HepG2 (cell line): ENCODE results near the gene SAMD8. TPM values are rescaled to one million over a fixed set of nuclear protein-coding genes. Genes with fewer than 3 reads are reported as not detected.

ENCODE experiments used
- CBX5 ChIP-seq: sonication (generic); formaldehyde crosslinking; IDR thresholded peaks from 2 replicates; pipeline ENCODE4 v1.4.0; 2020; ENCODE audit warnings: missing genetic modification reagents, borderline replicate concordance
- DR1 ChIP-seq: sonication (generic); formaldehyde crosslinking; IDR thresholded peaks from 2 replicates; pipeline ENCODE4 v1.8.0; 2021; ENCODE audit warnings: mild to moderate bottlenecking, missing genetic modification reagents, inconsistent platforms
- HINFP ChIP-seq: sonication (generic); formaldehyde crosslinking; IDR thresholded peaks from 2 replicates; pipeline ENCODE4 v1.4.0; 2020; ENCODE audit warnings: low read depth, mild to moderate bottlenecking, missing genetic modification reagents
- KLF15 ChIP-seq: sonication (generic); formaldehyde crosslinking; IDR thresholded peaks from 2 replicates; pipeline ENCODE4 v1.8.1; 2023; ENCODE audit warnings: borderline replicate concordance, mild to moderate bottlenecking, inconsistent platforms, missing genetic modification reagents, mixed read lengths
- LRRFIP1 ChIP-seq: sonication (generic); formaldehyde crosslinking; conservative IDR thresholded peaks from 2 replicates; pipeline ENCODE4 v1.4.0; 2020; ENCODE audit warnings: missing genetic modification reagents
- RFX3 ChIP-seq: IDR thresholded peaks from 2 replicates; pipeline ENCODE4 v1.6.1; 2016; ENCODE audit warnings: missing biosample characterization, missing genetic modification reagents
- SMARCE1 ChIP-seq: fragments of 450-650 bp; IDR thresholded peaks from 2 replicates; pipeline ENCODE4 v1.6.1; 2017; ENCODE audit warnings: borderline replicate concordance
- TBX2 ChIP-seq: sonication (generic); formaldehyde crosslinking; IDR thresholded peaks from 2 replicates; pipeline ENCODE4 v1.5.0; 2020; ENCODE audit warnings: missing genetic modification reagents, mild to moderate bottlenecking, borderline replicate concordance
- TOE1 ChIP-seq: sonication (generic); formaldehyde crosslinking; IDR thresholded peaks from 2 replicates; pipeline ENCODE4 v1.4.0; 2020; ENCODE audit warnings: mild to moderate bottlenecking, missing genetic modification reagents
- TRAFD1 ChIP-seq: sonication (generic); formaldehyde crosslinking; IDR thresholded peaks from 2 replicates; pipeline ENCODE4 v1.5.1; 2020; ENCODE audit warnings: missing genetic modification reagents, mild to moderate bottlenecking, borderline replicate concordance
- TRIM22 ChIP-seq: fragments of 450-650 bp; IDR thresholded peaks from 2 replicates; pipeline ENCODE4 v1.6.1; 2017
- ZBTB1 ChIP-seq: sonication (generic); formaldehyde crosslinking; IDR thresholded peaks from 2 replicates; pipeline ENCODE4 v1.4.0; 2020; ENCODE audit warnings: missing genetic modification reagents, borderline replicate concordance
- ZBTB7B ChIP-seq: sonication (generic); formaldehyde crosslinking; IDR thresholded peaks from 2 replicates; pipeline ENCODE4 v1.4.0; 2020; ENCODE audit warnings: missing genetic modification reagents
- ZBTB8A ChIP-seq: sonication (generic); formaldehyde crosslinking; IDR thresholded peaks from 2 replicates; pipeline ENCODE4 v1.4.0; 2020; ENCODE audit warnings: mild to moderate bottlenecking, low read depth, missing genetic modification reagents, borderline replicate concordance
- ZGPAT ChIP-seq: IDR thresholded peaks from 2 replicates; pipeline ENCODE4 v1.6.1; 2016; ENCODE audit warnings: mild to moderate bottlenecking
- ZNF276 ChIP-seq: sonication (generic); formaldehyde crosslinking; IDR thresholded peaks from 2 replicates; pipeline ENCODE4 v1.4.0; 2020; ENCODE audit warnings: mild to moderate bottlenecking, low read depth, missing genetic modification reagents
- ZNF883 ChIP-seq: sonication (generic); formaldehyde crosslinking; IDR thresholded peaks from 2 replicates; pipeline ENCODE4 v1.5.1; 2020; ENCODE audit warnings: mild to moderate bottlenecking, missing genetic modification reagents; ENCODE audit errors: not compliant biosample characterization
- ZSCAN25 ChIP-seq: sonication (generic); formaldehyde crosslinking; IDR thresholded peaks from 2 replicates; pipeline ENCODE4 v1.8.0; 2022; ENCODE audit warnings: mild to moderate bottlenecking, missing genetic modification reagents
- polyA plus RNA-seq, 8 experiments: library from polyadenylated mRNA; depleted of rRNA in 3 of 8; stranded (reverse) in 7 of 8; unstranded in 1 of 8; fragments of >200 nt; fragmentation: Illumina TruSeq in 4 of 8; extraction: Trizol in 4 of 8; gene quantifications; 2 replicates each; pipeline versions ENCODE4 v1.2.1 to v1.2.3, GENCODE V29; 2011 to 2016; ENCODE audit warnings: low read depth in 4 of 8, missing spikeins in 1 of 8, mixed read lengths in 1 of 8; ENCODE audit not compliant: insufficient read depth in 1 of 8
- total RNA-seq, 5 experiments: library from RNA; depleted of rRNA; stranded (reverse); fragments of >200 nt; fragmentation: Illumina TruSeq; extraction: Trizol; gene quantifications; 2 replicates each; pipeline ENCODE4 v1.2.3, GENCODE V29; 2016; ENCODE audit warnings: low read depth in 1 of 5

SAMD8 gene
- total and polyA plus RNA-seq, 2 of the 13 experiments (the other 11 are each of a cell fraction or from before 2014, with no cell fraction given), result 10.4 to 13.2 TPM

- TF ChIP-seq TBX2, result no peak; the same call in 1 of the 2 replicates
- no peak for TF ChIP-seq LRRFIP1 (CRISPR knock-in tag)
- TF ChIP-seq RFX3 (CRISPR knock-in tag), result no peak
- TF ChIP-seq ZSCAN25 (CRISPR knock-in tag), result no peak
- TF ChIP-seq HINFP (CRISPR knock-in tag), result no peak
- no peak for TF ChIP-seq KLF15 (CRISPR knock-in tag)
- no peak for TF ChIP-seq TRAFD1
- no peak for TF ChIP-seq TOE1 (CRISPR knock-in tag)
- TF ChIP-seq SMARCE1, result no peak
- no peak for TF ChIP-seq TRIM22
- TF ChIP-seq CBX5 (CRISPR knock-in tag), result peak; percentile 53; the same call in 1 of the 2 replicates
- TF ChIP-seq ZNF883 (CRISPR knock-in tag), result no peak
- no peak for TF ChIP-seq ZNF276 (CRISPR knock-in tag)
- TF ChIP-seq ZBTB8A (CRISPR knock-in tag), result no peak
- TF ChIP-seq ZBTB1 (CRISPR knock-in tag), result no peak
- no peak for TF ChIP-seq ZGPAT (CRISPR knock-in tag)
- TF ChIP-seq DR1, result no peak
- TF ChIP-seq ZBTB7B (CRISPR knock-in tag), result 0 out of 2 replicates have a peak, but pooled peaks have one; percentile 14
These were observed 11.3 kb upstream of the SAMD8 start (continued) for GRCh38 chr10:75099952-75100763.
